ENCODE measurements around the gene CBR1.

DNA sequence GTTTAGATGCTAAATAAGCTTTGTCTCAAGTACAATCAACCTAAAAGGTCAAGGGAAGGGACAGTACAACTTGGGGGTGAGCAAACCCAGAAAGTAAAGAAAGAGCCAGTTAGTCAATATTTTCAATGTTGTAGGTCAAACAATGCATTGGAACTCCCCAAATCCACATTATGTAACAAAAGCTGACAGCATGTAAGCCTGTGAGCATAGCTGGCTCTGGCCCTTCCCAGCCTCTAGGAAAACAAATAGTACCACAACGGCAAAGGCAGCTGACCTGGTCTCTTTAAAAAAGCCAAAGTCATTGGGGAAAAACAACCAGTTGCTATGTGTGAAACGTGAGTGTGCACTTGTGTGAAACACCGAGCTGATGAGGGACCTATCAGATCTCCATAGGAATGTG, 3.4 kb downstream of the CBR1 start:
- TF ChIP-seq, protein P1, sequence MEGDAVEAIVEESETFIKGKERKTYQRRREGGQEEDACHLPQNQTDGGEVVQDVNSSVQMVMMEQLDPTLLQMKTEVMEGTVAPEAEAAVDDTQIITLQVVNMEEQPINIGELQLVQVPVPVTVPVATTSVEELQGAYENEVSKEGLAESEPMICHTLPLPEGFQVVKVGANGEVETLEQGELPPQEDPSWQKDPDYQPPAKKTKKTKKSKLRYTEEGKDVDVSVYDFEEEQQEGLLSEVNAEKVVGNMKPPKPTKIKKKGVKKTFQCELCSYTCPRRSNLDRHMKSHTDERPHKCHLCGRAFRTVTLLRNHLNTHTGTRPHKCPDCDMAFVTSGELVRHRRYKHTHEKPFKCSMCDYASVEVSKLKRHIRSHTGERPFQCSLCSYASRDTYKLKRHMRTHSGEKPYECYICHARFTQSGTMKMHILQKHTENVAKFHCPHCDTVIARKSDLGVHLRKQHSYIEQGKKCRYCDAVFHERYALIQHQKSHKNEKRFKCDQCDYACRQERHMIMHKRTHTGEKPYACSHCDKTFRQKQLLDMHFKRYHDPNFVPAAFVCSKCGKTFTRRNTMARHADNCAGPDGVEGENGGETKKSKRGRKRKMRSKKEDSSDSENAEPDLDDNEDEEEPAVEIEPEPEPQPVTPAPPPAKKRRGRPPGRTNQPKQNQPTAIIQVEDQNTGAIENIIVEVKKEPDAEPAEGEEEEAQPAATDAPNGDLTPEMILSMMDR (conservative IDR thresholded peaks at IDR 0.05): no peak
- TF ChIP-seq ZFX (IDR thresholded peaks at IDR 0.05): no peak

All from C4-2B (cell line).